NCI-H774 (cell line): ENCODE data around the gene PATL2.
"Not testable (repeated sequence)": the region's sequence is repeated elsewhere in the genome, so short reads cannot be mapped to it uniquely, and the experiment has no call there.

Experiments used
- DNase-seq: peaks from one replicate; lab custom pipeline; 2025; lab: John Stamatoyannopoulos, UW

PATL2 gene

GRCh38 chr15:44647036-44647435, 64.1 kb downstream of the PATL2 start:
- no peak for DNase-seq

- no peak for DNase-seq
These were observed 64.7 kb downstream of the PATL2 start for GRCh38 chr15:44646460-44646859.

DNA sequence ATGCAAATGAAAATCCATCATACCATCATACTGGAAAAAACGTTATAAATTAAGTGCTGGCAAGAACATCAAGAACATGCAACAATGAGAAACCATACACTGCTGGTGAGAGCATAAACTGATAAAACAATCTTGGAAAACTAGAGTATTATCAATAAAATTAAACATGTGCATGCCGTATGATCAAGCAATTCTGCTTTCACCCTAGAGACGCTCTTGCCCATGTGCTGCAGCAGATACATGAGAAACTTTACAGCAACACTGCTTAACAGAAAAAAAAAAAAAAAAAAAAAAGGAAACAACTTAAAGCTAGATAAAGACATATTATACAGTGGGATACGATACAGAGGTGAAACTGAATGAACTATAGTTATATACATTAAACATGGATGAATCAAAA, 69.5 kb downstream of the PATL2 start:
- no peak for DNase-seq

DNA sequence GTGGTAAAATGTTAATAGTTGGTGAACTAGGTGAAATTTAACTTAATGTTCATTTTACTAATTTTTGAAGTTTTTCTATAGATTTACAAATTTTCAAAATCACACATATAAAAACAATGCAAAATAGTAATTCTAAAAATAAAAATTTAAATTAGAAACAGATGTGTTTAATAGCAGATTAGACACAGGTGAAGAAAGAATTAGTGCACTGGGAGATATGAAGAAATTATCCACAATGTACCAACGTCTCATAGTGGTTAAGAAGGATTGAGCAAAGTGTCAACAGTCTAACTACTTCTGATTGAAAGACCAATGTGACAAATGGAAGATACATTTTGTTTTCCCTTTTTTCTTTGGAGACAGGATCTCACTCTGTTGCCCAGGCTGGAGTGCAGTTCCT, 74.1 kb downstream of the PATL2 start:
- no peak for DNase-seq

DNA sequence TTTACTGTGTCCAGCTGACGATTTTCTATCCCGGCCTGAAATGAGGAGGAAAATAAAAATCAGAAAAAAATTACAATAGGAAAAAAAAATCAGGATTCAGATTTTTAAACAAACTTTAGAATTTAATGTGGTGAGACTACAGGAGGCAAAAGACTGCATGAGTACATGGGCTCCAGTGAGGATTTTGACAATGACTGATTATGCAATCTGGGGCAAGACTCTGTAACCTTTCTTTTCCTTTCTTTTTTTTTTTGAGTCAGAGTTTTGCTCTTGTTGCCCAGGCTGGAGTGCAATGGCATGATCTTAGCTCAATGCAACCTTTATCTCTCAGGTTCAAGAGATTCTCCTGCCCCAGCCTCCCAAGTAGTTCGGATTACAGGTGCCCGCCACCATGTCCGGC, 77.5 kb downstream of the PATL2 start:
- DNase-seq: no peak

- DNase-seq: not testable (repeated sequence)
These were observed 85.8 kb downstream of the PATL2 start for GRCh38 chr15:44625286-44625685.

GRCh38 chr15:44623178-44623577, 87.9 kb downstream of the PATL2 start:
- no peak for DNase-seq

DNA sequence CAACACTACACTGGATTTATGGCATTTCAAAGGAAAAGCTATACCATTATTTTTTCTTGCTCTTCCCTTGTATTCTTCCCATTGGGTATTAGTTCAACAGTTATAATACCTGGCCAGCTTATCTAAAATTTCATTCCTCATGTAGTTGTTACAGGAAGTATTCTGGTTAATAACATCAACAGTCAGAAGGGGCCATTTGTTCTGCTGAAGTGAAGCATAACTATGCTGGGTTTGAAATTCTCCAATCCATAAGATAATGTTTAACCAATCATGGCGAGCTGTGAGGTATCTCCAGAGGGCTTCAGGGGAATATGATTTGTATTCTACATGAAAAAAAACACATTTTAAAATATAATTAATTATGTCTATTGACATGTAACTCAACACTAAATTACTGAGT, 91.0 kb downstream of the PATL2 start:
- DNase-seq: no peak

DNA sequence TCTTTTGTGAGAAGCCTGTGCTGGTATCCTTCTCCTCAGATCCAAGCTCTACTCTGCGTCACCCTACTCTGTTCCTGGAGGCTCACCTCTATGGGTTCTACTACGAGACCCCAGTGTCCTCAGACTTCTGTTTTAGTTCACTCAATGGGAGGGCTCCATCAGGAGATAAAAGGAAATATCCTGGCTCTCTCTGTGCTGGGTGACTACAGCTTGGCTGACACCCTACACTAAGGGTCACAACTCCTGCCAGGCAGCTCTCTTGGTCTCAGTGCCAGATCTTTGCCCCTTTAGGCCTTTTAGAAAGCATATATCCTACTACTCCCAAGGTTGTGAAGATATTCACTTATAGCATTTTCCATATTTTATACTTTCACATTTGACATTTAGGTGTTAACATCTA, 94.1 kb downstream of the PATL2 start:
- DNase-seq: no peak
